H1 (cell line): Measurements from ENCODE around the gene RASGEF1B. TPM values are rescaled to one million over a fixed set of nuclear protein-coding genes. Genes with fewer than 3 reads are reported as not detected.

Source experiments
- CTCF ChIA-PET: fragments of 300-600 bp; sonication (Branson Sonifier 250); formaldehyde crosslinking; loops from one replicate; lab custom pipeline; 2021; ENCODE audit not compliant: partially characterized antibody; lab: Charles Lee
- POLR2A ChIA-PET: fragments of 300-600 bp; sonication (Branson Sonifier 250); formaldehyde crosslinking; loops from one replicate; lab custom pipeline; 2021; ENCODE audit warnings: inconsistent platforms; ENCODE audit not compliant: partially characterized antibody; lab: Charles Lee
- DNase-seq, 2 experiments: peaks; one replicate each; pipeline versions ENCODE4 v3.0.0 to v3.0.0-alpha.2; 2010 to 2022; ENCODE audit warnings: low spot score in 2 of 2, low read depth in 1 of 2, mixed read lengths in 1 of 2
- FAIRE-seq: peaks from 2 replicates; lab custom pipeline; 2011; peaks lifted over from hg19 to GRCh38; lab: Jason Lieb, UNC
- H2AFZ ChIP-seq: 2 replicates; pipeline ENCODE4 v1.8.1; 2012; ENCODE audit warnings: low read length, inconsistent platforms
- H2AK5ac ChIP-seq: 2 replicates; pipeline ENCODE4 v1.6.1; 2013; ENCODE audit warnings: low read depth, low read length
- H2BK120ac ChIP-seq: replicated peaks from 2 replicates; pipeline ENCODE3; 2013; ENCODE audit warnings: low read depth, low read length, inconsistent platforms
- H2BK12ac ChIP-seq: 2 replicates; pipeline ENCODE4 v1.6.1; 2013; ENCODE audit warnings: low read depth, low read length
- H2BK15ac ChIP-seq: 2 replicates; pipeline ENCODE4 v1.6.1; 2013; ENCODE audit warnings: low read length
- H2BK20ac ChIP-seq: 2 replicates; pipeline ENCODE4 v1.6.1; 2013; ENCODE audit warnings: low read length
- H2BK5ac ChIP-seq: 2 replicates; pipeline ENCODE4 v1.6.1; 2013; ENCODE audit warnings: low read depth, low read length
- H3K14ac ChIP-seq: 2 replicates; pipeline ENCODE4 v1.6.1; 2013; ENCODE audit warnings: inconsistent platforms; ENCODE audit not compliant: insufficient read length
- H3K18ac ChIP-seq: 2 replicates; pipeline ENCODE4 v1.6.1; 2013; ENCODE audit warnings: low read length; ENCODE audit errors: extremely low read depth
- H3K23ac ChIP-seq: 2 replicates; pipeline ENCODE4 v1.6.1; 2013; ENCODE audit warnings: inconsistent platforms; ENCODE audit not compliant: insufficient read length
- H3K23me2 ChIP-seq: 2 replicates; pipeline ENCODE4 v1.6.1; 2013; ENCODE audit warnings: low read depth, low read length
- H3K27ac ChIP-seq: 2 replicates; pipeline ENCODE4 v1.6.1; 2011; ENCODE audit warnings: low read depth, low read length, inconsistent platforms
- H3K27me3 ChIP-seq, 4 experiments: replicated peaks in 1 of 4; 1 replicate in 1 of 4; 2 replicates in 3 of 4; pipeline versions ENCODE4 v1.6.1 to v1.8.1; 2011 to 2013; ENCODE audit warnings: low read length in 3 of 4, mild to moderate bottlenecking in 3 of 4, inconsistent platforms in 2 of 4, mixed read lengths in 2 of 4, moderate library complexity in 1 of 4; ENCODE audit not compliant: control insufficient read depth in 3 of 4, insufficient read depth in 3 of 4; ENCODE audit errors: extremely low read depth in 1 of 4
- H3K36me3 ChIP-seq, 4 experiments: 2 replicates each; pipeline versions ENCODE4 v1.6.1 to v1.8.1; 2011 to 2013; ENCODE audit warnings: mild to moderate bottlenecking in 4 of 4, low read length in 3 of 4, moderate library complexity in 2 of 4, control low read depth in 1 of 4, inconsistent platforms in 1 of 4; ENCODE audit not compliant: insufficient read depth in 4 of 4, control insufficient read depth in 2 of 4
- H3K4ac ChIP-seq: replicated peaks from 2 replicates; pipeline ENCODE3; 2013; ENCODE audit warnings: low read length, low read depth, mixed read lengths, inconsistent platforms; ENCODE audit not compliant: insufficient read length
- H3K4me1 ChIP-seq, 4 experiments: replicated peaks in 1 of 4; 1 replicate in 1 of 4; 2 replicates in 3 of 4; pipeline versions ENCODE4 v1.6.1 to v1.8.1; 2011 to 2013; ENCODE audit warnings: low read length in 3 of 4, inconsistent platforms in 2 of 4, mixed read lengths in 1 of 4; ENCODE audit not compliant: insufficient read depth in 4 of 4, control insufficient read depth in 3 of 4
- H3K4me2 ChIP-seq, 2 experiments: 2 replicates each; pipeline versions ENCODE4 v1.6.1 to v1.8.1; 2011 to 2013; ENCODE audit warnings: low read depth in 2 of 2, low read length in 2 of 2, control low read depth in 1 of 2, inconsistent platforms in 1 of 2, mild to moderate bottlenecking in 1 of 2; ENCODE audit not compliant: insufficient read depth in 1 of 2
- H3K4me3 ChIP-seq, 4 experiments: fragments of 200-600, 300-600 bp in 1 of 4; sonication (generic), shearing (Covaris generic), sonication (Bioruptor Twin) in 1 of 4; 2 replicates each; pipeline versions ENCODE4 v1.5.1 to v1.8.1; 2011 to 2016; ENCODE audit warnings: low read length in 4 of 4, low read depth in 3 of 4, control low read depth in 2 of 4, inconsistent platforms in 2 of 4, mild to moderate bottlenecking in 2 of 4, mixed read lengths in 1 of 4, moderate library complexity in 1 of 4; ENCODE audit not compliant: insufficient read depth in 2 of 4; ENCODE audit errors: extremely low read depth in 1 of 4
- H3K56ac ChIP-seq: replicated peaks from 2 replicates; pipeline ENCODE3; 2013; ENCODE audit warnings: low read depth, mild to moderate bottlenecking, mixed read lengths, low read length, inconsistent platforms; ENCODE audit not compliant: insufficient read length
- H3K79me1 ChIP-seq: 2 replicates; pipeline ENCODE4 v1.6.1; 2013; ENCODE audit warnings: low read depth, low read length, control low read depth
- H3K79me2 ChIP-seq, 2 experiments: 2 replicates each; pipeline versions ENCODE4 v1.6.1 to v1.8.1; 2012 to 2013; ENCODE audit warnings: low read length in 2 of 2, mild to moderate bottlenecking in 2 of 2, inconsistent platforms in 1 of 2; ENCODE audit not compliant: insufficient read depth in 2 of 2, control insufficient read depth in 1 of 2
- H3K9ac ChIP-seq, 4 experiments: replicated peaks in 1 of 4; 1 replicate in 1 of 4; 2 replicates in 3 of 4; pipeline versions ENCODE4 v1.6.1 to v1.8.1; 2011 to 2013; ENCODE audit warnings: low read depth in 3 of 4, low read length in 3 of 4, control low read depth in 2 of 4, mild to moderate bottlenecking in 2 of 4, moderate library complexity in 2 of 4, inconsistent platforms in 1 of 4; ENCODE audit errors: extremely low read depth in 1 of 4
- H3K9me3 ChIP-seq, 2 experiments: 2 replicates each; pipeline versions ENCODE4 v1.6.1 to v1.8.1; 2012 to 2013; ENCODE audit warnings: mild to moderate bottlenecking in 2 of 2, moderate library complexity in 2 of 2, control low read depth in 1 of 2, inconsistent platforms in 1 of 2, low read depth in 1 of 2, low read length in 1 of 2, mixed read lengths in 1 of 2; ENCODE audit not compliant: insufficient read depth in 2 of 2
- H4K20me1 ChIP-seq, 2 experiments: replicated peaks in 1 of 2; 2 replicates each; pipeline versions ENCODE3 to v1.8.1; 2011 to 2013; ENCODE audit warnings: inconsistent platforms in 2 of 2, low read length in 2 of 2, mild to moderate bottlenecking in 1 of 2; ENCODE audit not compliant: insufficient read depth in 2 of 2, control insufficient read depth in 1 of 2
- H4K5ac ChIP-seq: 2 replicates; pipeline ENCODE4 v1.6.1; 2013; ENCODE audit warnings: low read length, low read depth, mixed read lengths, inconsistent platforms; ENCODE audit not compliant: insufficient read length
- H4K8ac ChIP-seq: 2 replicates; pipeline ENCODE4 v1.8.0; 2013; ENCODE audit warnings: mild to moderate bottlenecking, moderate library complexity, low read length, inconsistent platforms; ENCODE audit not compliant: insufficient read depth; ENCODE audit errors: extremely low read depth
- H4K91ac ChIP-seq: replicated peaks from 2 replicates; pipeline ENCODE3; 2013; ENCODE audit warnings: low read length, mixed read lengths, inconsistent platforms; ENCODE audit not compliant: insufficient read length
- BRCA1 ChIP-seq: IDR thresholded peaks from 2 replicates; pipeline ENCODE4 v1.6.1; 2012; ENCODE audit warnings: low read depth, low read length, improper control_type of control experiment
- CBX8 ChIP-seq: fragments of 300-800, 300-1000 bp; sonication (generic); IDR thresholded peaks from 2 replicates; pipeline ENCODE4 v1.7.1; 2016; ENCODE audit warnings: low read depth, low read length, borderline replicate concordance
- CHD2 ChIP-seq: IDR thresholded peaks from 2 replicates; pipeline ENCODE4 v1.6.1; 2012; ENCODE audit warnings: low read length, improper control_type of control experiment
- EZH2 ChIP-seq: fragments of 200-600 bp; sonication (generic); IDR thresholded peaks from 2 replicates; pipeline ENCODE4 v1.7.1; 2012; ENCODE audit warnings: low read depth, mild to moderate bottlenecking, moderate library complexity, low read length, inconsistent platforms; ENCODE audit not compliant: severe bottlenecking
- FOSL1 ChIP-seq: IDR thresholded peaks from 2 replicates; pipeline ENCODE4 v1.6.1; 2011; ENCODE audit warnings: mild to moderate bottlenecking, low read depth, low read length, moderate library complexity; ENCODE audit not compliant: insufficient read depth
- KDM5A ChIP-seq: fragments of 200-600 bp; IDR thresholded peaks from 2 replicates; pipeline ENCODE4 v1.7.1; 2012; ENCODE audit warnings: mild to moderate bottlenecking, low read length, inconsistent platforms, mixed read lengths
- NANOG ChIP-seq: IDR thresholded peaks from 2 replicates; pipeline ENCODE4 v1.6.1; 2011; ENCODE audit warnings: low read length, low read depth, mild to moderate bottlenecking, inconsistent platforms; ENCODE audit not compliant: insufficient read depth, poor library complexity, severe bottlenecking
- PHF8 ChIP-seq: fragments of 200-600 bp; sonication (generic); conservative IDR thresholded peaks from 2 replicates; pipeline ENCODE4 v1.7.1; 2012; ENCODE audit warnings: low read depth, mild to moderate bottlenecking, inconsistent platforms, low read length, moderate library complexity
- RBBP5 ChIP-seq: IDR thresholded peaks from 2 replicates; pipeline ENCODE4 v1.7.1; 2012; ENCODE audit warnings: low read depth, mild to moderate bottlenecking, inconsistent platforms, low read length, moderate library complexity, borderline replicate concordance
- SIN3A ChIP-seq, 2 experiments: IDR thresholded peaks in 1 of 2; conservative IDR thresholded peaks in 1 of 2; 2 replicates each; pipeline ENCODE4 v1.6.1; 2011 to 2012; ENCODE audit warnings: low read length in 2 of 2, improper control_type of control experiment in 1 of 2, low read depth in 1 of 2, mild to moderate bottlenecking in 1 of 2
- SP4 ChIP-seq: IDR thresholded peaks from 2 replicates; pipeline ENCODE4 v1.6.1; 2012; ENCODE audit warnings: low read length, inconsistent platforms
- TAF7 ChIP-seq: optimal IDR thresholded peaks from 2 replicates; pipeline ENCODE3; 2011; ENCODE audit warnings: low read depth, mild to moderate bottlenecking, inconsistent platforms, low read length, moderate library complexity, borderline replicate concordance
- USF2 ChIP-seq: IDR thresholded peaks from 2 replicates; pipeline ENCODE4 v1.6.1; 2011; ENCODE audit warnings: low read length, improper control_type of control experiment
- WGBS, 2 experiments: shearing (Covaris generic) in 1 of 2; methylation state at CpG; one replicate each; pipeline versions ENCODE4 v1.1.6 to v1.1.7; 2013 to 2015; ENCODE audit warnings: low lambda C conversion rate in 2 of 2, mixed read lengths in 2 of 2, inconsistent platforms in 1 of 2, low coverage in 1 of 2, missing lambda C conversion rate in 1 of 2; ENCODE audit not compliant: insufficient replicate concordance in 2 of 2, insufficient coverage in 1 of 2, insufficient read length in 1 of 2; ENCODE audit errors: extremely low coverage in 1 of 2, missing lambda C conversion rate in 1 of 2; 5-methylcytosine and 5-hydroxymethylcytosine counted together
- polyA plus RNA-seq, 7 experiments: library from polyadenylated mRNA; depleted of rRNA in 3 of 7; stranded (reverse) in 5 of 7; unstranded in 2 of 7; fragments of >200 nt in 5 of 7; fragments of 200-250 nt in 2 of 7; gene quantifications; 1 replicate in 5 of 7; 2 replicates in 1 of 7; 4 replicates in 1 of 7; pipeline versions ENCODE4 v1.2.1 to v1.2.3, GENCODE V29; 2011 to 2013; ENCODE audit warnings: missing spikeins in 2 of 7, mixed read lengths in 2 of 7
- total RNA-seq: library from RNA; stranded (reverse); fragmentation: NEBNext Ultra II Directional; extraction: Animal tissue kit (Norgen Biotek cat#: 25700); gene quantifications from 2 replicates; pipeline ENCODE4 v1.2.1, GENCODE V29; 2021

RASGEF1B gene
- total and polyA plus RNA-seq, 2 of the 8 experiments (the other 6 are each of a cell fraction or from before 2014, with no cell fraction given) = 1.6 to 4.7 TPM

GRCh38 chr4:81376720-81377119, 95.0 kb downstream of the RASGEF1B start:
- Histone ChIP-seq H3K18ac (no peak overlapping the region), H2BK5ac (no peak overlapping the region), H2BK120ac (no peak overlapping the region), H3K4me1 (no peaks in the 10 kb centered on the region), H3K56ac (no peak overlapping the region), H4K91ac (no peak overlapping the region), H2BK15ac (no peak overlapping the region), H3K14ac (no peak overlapping the region), H3K27me3 (peaks cover 0 to 1% (median 0%) of the 10 kb centered on the region in 4 experiments; a peak in 1 of 7 replicates), H4K20me1 (no peaks in the 10 kb centered on the region), H3K23ac (no peak overlapping the region), H4K5ac (no peak overlapping the region), H2BK12ac (no peak overlapping the region), H3K27ac (no peak overlapping the region), H3K9me3 (no peaks in the 10 kb centered on the region), H4K8ac (no peak overlapping the region), H3K4me2 (no peak overlapping the region), H3K9ac (no peak overlapping the region), H3K79me2 (no peaks in the 10 kb centered on the region), H3K4me3 (no peak overlapping the region), H2AK5ac (no peak overlapping the region), H2AFZ (no peak overlapping the region), H3K23me2 (no peaks in the 10 kb centered on the region), H3K79me1 (no peaks in the 10 kb centered on the region), H2BK20ac (no peak overlapping the region), H3K36me3 (no peaks in the 10 kb centered on the region), H3K4ac (no peak overlapping the region)
- 88% methylated on average over 2 of the region's 2 CpGs; no CpG with 5 or more reads in 1 of the 2 experiments for WGBS, 2 experiments
- CTCF ChIA-PET = interaction anchor here (2.7 kb wide), 1 partner anchor 13 kb away, joined by 9 read pairs; no protein-coding TSS in a partner anchor
- POLR2A ChIA-PET = no interaction called here
- FAIRE-seq (no peak), DNase-seq (no peak)
- TF ChIP-seq FOSL1 (no peak), BRCA1 (no peak), CBX8 (no peak), SIN3A (conservative IDR thresholded peaks at IDR 0.05 in 1 of 2, IDR thresholded peaks at IDR 0.05 in 1 of 2; ENCODE audit: low read depth in 1 of 2, low read length in 2 of 2) (no peak), EZH2 (no peak), KDM5A (no peak), SP4 (no peak), USF2 (no peak), RBBP5 (no peak), CHD2 (no peak), PHF8 (no peak), NANOG (no peak), TAF7 (no peak)
